AG10803 (cell line): Measurements from ENCODE around the gene PDZD2.

Experiments used
- DNase-seq: peaks from one replicate; pipeline ENCODE4 v3.0.0; 2010; ENCODE audit warnings: low read depth
- H3K4me3 ChIP-seq: 2 replicates; pipeline ENCODE4 v1.5.1; 2011; ENCODE audit warnings: mild to moderate bottlenecking, low read length, control low read depth
- TF ChIP-seq, protein P1 (sequence below): conservative IDR thresholded peaks from 2 replicates; pipeline ENCODE4 v1.5.1; 2011; ENCODE audit warnings: mild to moderate bottlenecking, low read length, control low read depth, inconsistent platforms

Gene PDZD2

DNA sequence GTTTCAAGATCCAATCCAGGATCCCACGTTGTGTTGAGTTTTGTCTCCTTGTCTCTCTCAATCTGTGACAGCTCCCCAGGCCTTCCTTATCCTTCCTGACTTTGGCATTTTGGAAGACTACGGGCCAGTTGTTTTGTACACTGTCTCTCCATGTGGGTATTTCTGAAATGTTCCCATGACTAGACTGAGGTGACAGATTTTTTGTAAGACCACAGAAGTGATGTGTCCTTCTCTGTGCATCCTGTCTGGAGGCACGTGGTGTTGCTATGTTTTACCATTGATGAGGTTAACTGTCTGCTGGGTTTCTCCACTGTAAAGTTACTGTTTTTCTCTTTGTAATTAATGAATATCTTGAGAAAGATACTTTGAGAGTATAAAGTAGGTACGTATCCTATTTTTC lies 15.7 kb upstream of the PDZD2 start:
- H3K4me3 ChIP-seq, result no peak overlapping the region
- TF ChIP-seq, protein P1, sequence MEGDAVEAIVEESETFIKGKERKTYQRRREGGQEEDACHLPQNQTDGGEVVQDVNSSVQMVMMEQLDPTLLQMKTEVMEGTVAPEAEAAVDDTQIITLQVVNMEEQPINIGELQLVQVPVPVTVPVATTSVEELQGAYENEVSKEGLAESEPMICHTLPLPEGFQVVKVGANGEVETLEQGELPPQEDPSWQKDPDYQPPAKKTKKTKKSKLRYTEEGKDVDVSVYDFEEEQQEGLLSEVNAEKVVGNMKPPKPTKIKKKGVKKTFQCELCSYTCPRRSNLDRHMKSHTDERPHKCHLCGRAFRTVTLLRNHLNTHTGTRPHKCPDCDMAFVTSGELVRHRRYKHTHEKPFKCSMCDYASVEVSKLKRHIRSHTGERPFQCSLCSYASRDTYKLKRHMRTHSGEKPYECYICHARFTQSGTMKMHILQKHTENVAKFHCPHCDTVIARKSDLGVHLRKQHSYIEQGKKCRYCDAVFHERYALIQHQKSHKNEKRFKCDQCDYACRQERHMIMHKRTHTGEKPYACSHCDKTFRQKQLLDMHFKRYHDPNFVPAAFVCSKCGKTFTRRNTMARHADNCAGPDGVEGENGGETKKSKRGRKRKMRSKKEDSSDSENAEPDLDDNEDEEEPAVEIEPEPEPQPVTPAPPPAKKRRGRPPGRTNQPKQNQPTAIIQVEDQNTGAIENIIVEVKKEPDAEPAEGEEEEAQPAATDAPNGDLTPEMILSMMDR, result no peak
- DNase-seq, result no peak

DNA sequence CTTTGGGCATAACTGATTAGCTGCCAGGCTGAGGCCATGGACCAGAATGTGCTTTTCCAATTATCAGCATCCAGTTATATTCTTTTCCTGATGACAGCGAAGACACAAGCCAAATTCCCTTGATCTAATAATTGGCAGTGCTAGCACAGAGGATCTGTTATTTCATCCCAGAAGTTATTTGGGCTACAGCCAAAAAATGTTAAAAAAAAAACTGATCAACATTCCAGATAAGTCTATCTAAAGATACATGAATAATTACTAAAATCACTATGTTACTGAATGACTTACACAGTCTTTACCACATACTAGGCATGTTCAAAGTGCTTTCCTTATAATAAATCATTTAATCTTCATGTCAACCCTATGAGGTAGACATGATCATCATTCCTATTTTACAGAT lies 13.5 kb upstream of the PDZD2 start:
- no peak overlapping the region for H3K4me3 ChIP-seq
- DNase-seq, result no peak
- TF ChIP-seq, protein P1, result no peak

DNA sequence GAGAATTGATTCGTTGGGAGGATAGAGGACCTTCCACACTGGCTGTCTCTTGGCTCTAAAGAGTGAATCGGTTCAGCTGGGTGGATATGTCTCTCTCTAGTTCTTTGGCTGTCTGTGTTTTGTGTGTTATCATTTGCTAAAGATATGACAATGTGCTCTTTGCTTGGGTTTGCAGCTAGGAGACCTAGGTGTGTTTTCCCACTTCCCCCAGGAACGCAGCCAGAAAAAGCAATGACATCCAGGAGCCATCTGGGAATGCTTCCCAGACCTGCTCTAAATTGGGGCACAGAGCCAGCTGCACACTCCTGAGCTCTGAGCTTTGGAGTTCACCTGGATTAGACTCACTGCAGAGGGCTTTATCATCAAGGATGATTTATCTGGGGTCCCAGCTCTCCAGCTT lies 12.8 kb upstream of the PDZD2 start:
- no peak overlapping the region for H3K4me3 ChIP-seq
- DNase-seq, result no peak
- TF ChIP-seq, protein P1, result no peak

DNA sequence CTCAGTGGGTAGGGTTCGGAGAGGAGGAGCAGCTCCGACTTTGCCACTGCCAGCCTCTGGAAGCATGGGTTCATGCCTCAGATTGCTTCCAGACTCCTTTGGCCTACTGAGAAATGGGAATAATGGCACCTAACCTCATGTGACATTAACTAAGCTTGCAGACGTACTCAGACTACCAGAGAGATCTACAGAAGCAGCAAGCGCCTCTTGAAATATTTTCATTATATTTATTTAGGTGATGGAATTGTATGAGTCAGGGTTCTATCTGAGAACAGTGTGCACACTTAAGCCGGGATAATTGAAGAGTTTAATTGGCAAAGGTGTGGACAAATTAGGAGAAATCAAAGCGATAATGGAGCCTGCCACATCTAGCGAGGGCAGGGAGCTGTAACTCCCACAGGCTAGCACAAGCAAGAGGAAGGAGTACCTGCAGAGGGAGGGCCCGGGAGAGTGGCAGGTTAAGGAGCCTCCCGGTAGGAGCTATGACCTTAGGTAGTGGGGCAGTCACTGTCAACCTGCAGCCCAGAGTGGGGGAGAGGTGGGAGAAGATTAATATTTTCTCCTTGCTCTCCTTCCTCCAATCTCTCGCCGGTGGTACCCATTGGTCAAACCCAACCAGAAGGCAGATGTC lies 12.2 kb upstream of the PDZD2 start:
- TF ChIP-seq, protein P1, result no peak
- no peak overlapping the region for H3K4me3 ChIP-seq
- DNase-seq, result no peak

DNA sequence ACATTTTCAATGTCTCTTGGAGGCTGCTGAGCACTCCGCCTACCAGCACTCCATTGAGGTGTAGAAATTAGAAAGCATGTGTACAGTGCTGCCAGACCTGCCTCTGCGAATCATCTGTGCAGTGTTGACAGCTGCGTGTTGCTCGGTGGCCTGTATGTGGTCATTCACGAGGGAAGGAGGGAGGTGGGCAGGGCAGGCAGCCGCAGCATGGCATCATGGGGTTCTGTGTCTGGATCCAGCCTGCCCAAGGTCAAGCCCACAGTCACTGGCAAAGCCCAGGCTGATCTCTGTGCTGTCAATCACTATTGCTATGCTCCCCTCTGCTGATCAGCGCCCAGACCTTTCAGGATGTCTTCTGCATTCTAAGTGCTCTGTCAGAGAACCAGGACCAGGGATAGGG lies 8.0 kb upstream of the PDZD2 start:
- TF ChIP-seq, protein P1, result no peak
- H3K4me3 ChIP-seq, result no peak overlapping the region
- no peak for DNase-seq

DNA sequence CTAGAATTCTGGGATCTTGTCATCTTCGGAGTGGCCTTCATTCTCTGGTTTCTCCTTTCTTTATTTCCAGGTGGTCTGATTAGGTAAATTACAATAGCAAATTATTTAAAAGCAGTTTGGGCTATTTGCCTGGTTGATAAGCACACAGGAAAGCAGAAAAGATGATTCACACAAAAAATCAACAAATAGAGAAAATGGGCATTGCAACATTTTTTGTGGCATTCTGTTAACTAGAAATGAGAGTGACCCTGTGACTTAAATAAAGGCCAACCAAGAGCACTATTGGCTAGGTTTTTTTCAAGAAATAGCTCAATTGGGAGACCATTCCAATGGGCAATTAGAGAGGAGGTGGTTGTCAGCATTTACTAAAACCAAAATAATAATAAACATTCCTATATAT lies 6.5 kb upstream of the PDZD2 start:
- TF ChIP-seq, protein P1, result no peak
- no peak for DNase-seq
- no peak overlapping the region for H3K4me3 ChIP-seq

DNA sequence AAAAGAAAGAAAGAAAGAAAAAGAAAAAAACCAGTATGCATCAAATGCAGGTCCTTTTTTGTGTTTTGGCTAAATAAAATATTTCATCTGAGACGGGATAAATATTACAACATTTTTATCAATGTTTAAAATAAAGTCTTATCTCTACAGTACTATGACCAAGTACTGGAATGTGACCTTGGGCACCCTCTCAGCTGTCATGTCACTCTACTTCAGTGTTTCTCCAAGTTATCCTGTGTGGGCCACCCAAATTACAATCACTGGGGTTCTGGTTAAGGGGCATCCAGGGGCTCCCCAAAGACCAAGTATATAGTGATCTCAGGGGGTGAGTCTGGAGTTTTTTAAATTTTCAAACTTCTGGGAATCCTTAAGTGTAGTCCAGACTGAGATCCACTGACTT lies 3.5 kb upstream of the PDZD2 start:
- DNase-seq, result no peak
- TF ChIP-seq, protein P1, result no peak
- H3K4me3 ChIP-seq, result no peak overlapping the region
